GM12878 (cell line): Measurements from ENCODE around the gene ANKRD17. TPM values are rescaled to one million over a fixed set of nuclear protein-coding genes. Genes with fewer than 3 reads are reported as not detected.
A peak's percentile ranks its signal among the peaks of the same experiment; 100 is the strongest.

ENCODE experiments used
- ATF7 ChIP-seq: fragments of 450-650 bp; IDR thresholded peaks from 2 replicates; pipeline ENCODE4 v1.6.1; 2016; ENCODE audit warnings: low read depth, mild to moderate bottlenecking
- KLF5 ChIP-seq: fragments of 450-650 bp; IDR thresholded peaks from 2 replicates; pipeline ENCODE4 v1.6.1; 2014; ENCODE audit warnings: mild to moderate bottlenecking; ENCODE audit not compliant: partially characterized antibody
- RB1 ChIP-seq: fragments of 450-650 bp; formaldehyde crosslinking; IDR thresholded peaks from 2 replicates; pipeline ENCODE4 v1.6.1; 2017; ENCODE audit warnings: mild to moderate bottlenecking, borderline replicate concordance
- polyA plus RNA-seq, 11 experiments: library from polyadenylated mRNA; depleted of rRNA in 4 of 11; unstranded in 6 of 11; stranded (reverse) in 5 of 11; fragments of >200 nt; fragmentation: Nextera tagmentation in 4 of 11; fragmentation: Illumina TruSeq in 1 of 11; extraction: Ambion mirVana in 4 of 11; extraction: Trizol in 1 of 11; gene quantifications; 1 replicate in 1 of 11; 2 replicates in 10 of 11; pipeline versions ENCODE4 v1.2.1 to v1.2.3, GENCODE V29; 2011 to 2016; ENCODE audit warnings: inconsistent platforms in 2 of 11, missing spikeins in 2 of 11, low read depth in 1 of 11
- total RNA-seq, 4 experiments: library from RNA; depleted of rRNA in 3 of 4; stranded (reverse); fragments of >200 nt in 3 of 4; fragmentation: Illumina TruSeq in 1 of 4; extraction: Trizol in 1 of 4; gene quantifications; 2 replicates each; pipeline versions ENCODE4 v1.2.1 to v1.2.3, GENCODE V29; 2013 to 2021
- TF ChIP-seq, protein P1 (sequence below): fragments of 450-650 bp; IDR thresholded peaks from 2 replicates; pipeline ENCODE4 v1.6.1; 2018; ENCODE audit warnings: mild to moderate bottlenecking, low read depth, moderate library complexity; ENCODE audit not compliant: partially characterized antibody
- TF ChIP-seq, protein P2 (sequence below): fragments of 450-650 bp; IDR thresholded peaks from 2 replicates; pipeline ENCODE4 v1.6.1; 2016; ENCODE audit warnings: mild to moderate bottlenecking
- TF ChIP-seq, protein P3 (sequence below): fragments of 450-650 bp; IDR thresholded peaks from 2 replicates; pipeline ENCODE4 v1.6.1; 2017; ENCODE audit warnings: mild to moderate bottlenecking, moderate library complexity
- TF ChIP-seq, protein P4 (sequence below): fragments of 450-650 bp; IDR thresholded peaks from 2 replicates; pipeline ENCODE4 v1.6.1; 2017; ENCODE audit warnings: mild to moderate bottlenecking, low read depth, inconsistent platforms; ENCODE audit not compliant: poor library complexity, severe bottlenecking

Gene ANKRD17
- total and polyA plus RNA-seq, 10 of the 15 experiments (the other 5 are each of a cell fraction or from before 2014, with no cell fraction given): 11.7 to 46.5 (median 32.6) TPM

DNA sequence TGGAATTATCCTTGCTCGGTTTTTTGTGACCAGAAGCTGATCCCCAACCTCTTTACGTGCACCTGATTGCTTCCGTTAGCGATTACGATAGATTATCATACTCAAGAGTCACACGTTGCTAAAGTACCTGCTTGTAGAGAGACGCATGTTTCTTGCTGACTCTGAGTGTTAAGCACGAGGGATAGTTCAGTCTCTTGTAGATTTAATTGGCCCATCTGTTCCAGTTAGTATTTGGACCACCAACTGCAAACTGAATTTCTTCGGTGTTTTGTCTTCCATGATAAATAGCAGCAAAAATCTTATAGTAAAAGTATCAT, 188.6 kb downstream of the ANKRD17 start (continued):
- TF ChIP-seq, protein P1, sequence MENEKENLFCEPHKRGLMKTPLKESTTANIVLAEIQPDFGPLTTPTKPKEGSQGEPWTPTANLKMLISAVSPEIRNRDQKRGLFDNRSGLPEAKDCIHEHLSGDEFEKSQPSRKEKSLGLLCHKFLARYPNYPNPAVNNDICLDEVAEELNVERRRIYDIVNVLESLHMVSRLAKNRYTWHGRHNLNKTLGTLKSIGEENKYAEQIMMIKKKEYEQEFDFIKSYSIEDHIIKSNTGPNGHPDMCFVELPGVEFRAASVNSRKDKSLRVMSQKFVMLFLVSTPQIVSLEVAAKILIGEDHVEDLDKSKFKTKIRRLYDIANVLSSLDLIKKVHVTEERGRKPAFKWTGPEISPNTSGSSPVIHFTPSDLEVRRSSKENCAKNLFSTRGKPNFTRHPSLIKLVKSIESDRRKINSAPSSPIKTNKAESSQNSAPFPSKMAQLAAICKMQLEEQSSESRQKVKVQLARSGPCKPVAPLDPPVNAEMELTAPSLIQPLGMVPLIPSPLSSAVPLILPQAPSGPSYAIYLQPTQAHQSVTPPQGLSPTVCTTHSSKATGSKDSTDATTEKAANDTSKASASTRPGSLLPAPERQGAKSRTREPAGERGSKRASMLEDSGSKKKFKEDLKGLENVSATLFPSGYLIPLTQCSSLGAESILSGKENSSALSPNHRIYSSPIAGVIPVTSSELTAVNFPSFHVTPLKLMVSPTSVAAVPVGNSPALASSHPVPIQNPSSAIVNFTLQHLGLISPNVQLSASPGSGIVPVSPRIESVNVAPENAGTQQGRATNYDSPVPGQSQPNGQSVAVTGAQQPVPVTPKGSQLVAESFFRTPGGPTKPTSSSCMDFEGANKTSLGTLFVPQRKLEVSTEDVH: peak; percentile 62
- TF ChIP-seq, protein P2, sequence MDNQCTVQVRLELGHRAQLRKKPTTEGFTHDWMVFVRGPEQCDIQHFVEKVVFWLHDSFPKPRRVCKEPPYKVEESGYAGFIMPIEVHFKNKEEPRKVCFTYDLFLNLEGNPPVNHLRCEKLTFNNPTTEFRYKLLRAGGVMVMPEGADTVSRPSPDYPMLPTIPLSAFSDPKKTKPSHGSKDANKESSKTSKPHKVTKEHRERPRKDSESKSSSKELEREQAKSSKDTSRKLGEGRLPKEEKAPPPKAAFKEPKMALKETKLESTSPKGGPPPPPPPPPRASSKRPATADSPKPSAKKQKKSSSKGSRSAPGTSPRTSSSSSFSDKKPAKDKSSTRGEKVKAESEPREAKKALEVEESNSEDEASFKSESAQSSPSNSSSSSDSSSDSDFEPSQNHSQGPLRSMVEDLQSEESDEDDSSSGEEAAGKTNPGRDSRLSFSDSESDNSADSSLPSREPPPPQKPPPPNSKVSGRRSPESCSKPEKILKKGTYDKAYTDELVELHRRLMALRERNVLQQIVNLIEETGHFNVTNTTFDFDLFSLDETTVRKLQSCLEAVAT: 0 out of 2 replicates have a peak, but pooled peaks have one; percentile 38
- TF ChIP-seq ATF7: peak; percentile 22; the same call in 1 of the 2 replicates
- TF ChIP-seq KLF5: peak; percentile 96
- TF ChIP-seq, protein P3, sequence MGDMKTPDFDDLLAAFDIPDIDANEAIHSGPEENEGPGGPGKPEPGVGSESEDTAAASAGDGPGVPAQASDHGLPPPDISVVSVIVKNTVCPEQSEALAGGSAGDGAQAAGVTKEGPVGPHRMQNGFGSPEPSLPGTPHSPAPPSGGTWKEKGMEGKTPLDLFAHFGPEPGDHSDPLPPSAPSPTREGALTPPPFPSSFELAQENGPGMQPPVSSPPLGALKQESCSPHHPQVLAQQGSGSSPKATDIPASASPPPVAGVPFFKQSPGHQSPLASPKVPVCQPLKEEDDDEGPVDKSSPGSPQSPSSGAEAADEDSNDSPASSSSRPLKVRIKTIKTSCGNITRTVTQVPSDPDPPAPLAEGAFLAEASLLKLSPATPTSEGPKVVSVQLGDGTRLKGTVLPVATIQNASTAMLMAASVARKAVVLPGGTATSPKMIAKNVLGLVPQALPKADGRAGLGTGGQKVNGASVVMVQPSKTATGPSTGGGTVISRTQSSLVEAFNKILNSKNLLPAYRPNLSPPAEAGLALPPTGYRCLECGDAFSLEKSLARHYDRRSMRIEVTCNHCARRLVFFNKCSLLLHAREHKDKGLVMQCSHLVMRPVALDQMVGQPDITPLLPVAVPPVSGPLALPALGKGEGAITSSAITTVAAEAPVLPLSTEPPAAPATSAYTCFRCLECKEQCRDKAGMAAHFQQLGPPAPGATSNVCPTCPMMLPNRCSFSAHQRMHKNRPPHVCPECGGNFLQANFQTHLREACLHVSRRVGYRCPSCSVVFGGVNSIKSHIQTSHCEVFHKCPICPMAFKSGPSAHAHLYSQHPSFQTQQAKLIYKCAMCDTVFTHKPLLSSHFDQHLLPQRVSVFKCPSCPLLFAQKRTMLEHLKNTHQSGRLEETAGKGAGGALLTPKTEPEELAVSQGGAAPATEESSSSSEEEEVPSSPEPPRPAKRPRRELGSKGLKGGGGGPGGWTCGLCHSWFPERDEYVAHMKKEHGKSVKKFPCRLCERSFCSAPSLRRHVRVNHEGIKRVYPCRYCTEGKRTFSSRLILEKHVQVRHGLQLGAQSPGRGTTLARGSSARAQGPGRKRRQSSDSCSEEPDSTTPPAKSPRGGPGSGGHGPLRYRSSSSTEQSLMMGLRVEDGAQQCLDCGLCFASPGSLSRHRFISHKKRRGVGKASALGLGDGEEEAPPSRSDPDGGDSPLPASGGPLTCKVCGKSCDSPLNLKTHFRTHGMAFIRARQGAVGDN: 0 out of 2 replicates have a peak, but pooled peaks have one; percentile 26
- TF ChIP-seq RB1: 0 out of 2 replicates have a peak, but pooled peaks have one; percentile 6
- TF ChIP-seq, protein P4, sequence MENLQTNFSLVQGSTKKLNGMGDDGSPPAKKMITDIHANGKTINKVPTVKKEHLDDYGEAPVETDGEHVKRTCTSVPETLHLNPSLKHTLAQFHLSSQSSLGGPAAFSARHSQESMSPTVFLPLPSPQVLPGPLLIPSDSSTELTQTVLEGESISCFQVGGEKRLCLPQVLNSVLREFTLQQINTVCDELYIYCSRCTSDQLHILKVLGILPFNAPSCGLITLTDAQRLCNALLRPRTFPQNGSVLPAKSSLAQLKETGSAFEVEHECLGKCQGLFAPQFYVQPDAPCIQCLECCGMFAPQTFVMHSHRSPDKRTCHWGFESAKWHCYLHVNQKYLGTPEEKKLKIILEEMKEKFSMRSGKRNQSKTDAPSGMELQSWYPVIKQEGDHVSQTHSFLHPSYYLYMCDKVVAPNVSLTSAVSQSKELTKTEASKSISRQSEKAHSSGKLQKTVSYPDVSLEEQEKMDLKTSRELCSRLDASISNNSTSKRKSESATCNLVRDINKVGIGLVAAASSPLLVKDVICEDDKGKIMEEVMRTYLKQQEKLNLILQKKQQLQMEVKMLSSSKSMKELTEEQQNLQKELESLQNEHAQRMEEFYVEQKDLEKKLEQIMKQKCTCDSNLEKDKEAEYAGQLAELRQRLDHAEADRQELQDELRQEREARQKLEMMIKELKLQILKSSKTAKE: peak; percentile 57
